ENCODE results near the gene PRKN. TPM values are rescaled to one million over a fixed set of nuclear protein-coding genes. Genes with fewer than 3 reads are reported as not detected.
A peak's percentile ranks its signal among the peaks of the same experiment; 100 is the strongest.

The PRKN gene
- total and polyA plus RNA-seq, 2 experiments from 2014 or later, result 0.10 to 0.84 TPM

DNA sequence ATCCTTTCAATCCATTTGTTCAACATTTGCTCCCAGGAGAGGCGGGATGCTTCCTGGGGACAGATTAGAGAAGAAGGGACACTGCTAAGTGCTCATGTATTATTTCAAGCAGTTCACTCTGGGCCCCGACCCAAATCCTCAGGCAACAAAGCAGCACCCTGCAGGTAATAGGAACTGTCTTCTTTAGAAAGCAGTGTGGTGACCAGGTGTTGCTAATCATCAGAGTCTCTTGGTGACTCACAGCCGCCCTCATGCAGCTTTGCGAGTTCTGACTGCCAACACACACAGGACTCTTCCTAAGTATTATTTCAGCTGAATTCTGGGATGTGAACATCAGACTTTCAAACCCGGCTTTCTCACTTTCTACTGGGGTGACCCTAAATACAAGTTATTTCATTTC is 356.4 kb downstream of the PRKN start:
- H3K27ac Mint-ChIP-seq, result no peak overlapping the region
- no peaks in the 10 kb centered on the region for H4K20me1 ChIP-seq (replicated peaks; ENCODE audit: insufficient read depth)
- no peaks in the 10 kb centered on the region for H3K4me1 ChIP-seq (ENCODE audit: insufficient read depth)
- H3K4me3 ChIP-seq, result no peak overlapping the region
- H3K79me2 ChIP-seq (replicated peaks; ENCODE audit: insufficient read depth), result no peaks in the 10 kb centered on the region
- H3K27ac ChIP-seq (ENCODE audit: low read depth), result no peak overlapping the region
- no peak overlapping the region for H2AFZ ChIP-seq
- no peaks in the 10 kb centered on the region for H3F3A ChIP-seq (replicated peaks; ENCODE audit: low read depth)
- peaks cover 4% of the 10 kb centered on the region for H3K27me3 Mint-ChIP-seq (ENCODE audit: insufficient read depth, low read depth, poor library complexity)
- TF ChIP-seq POLR2AphosphoS5 (IDR thresholded peaks at IDR 0.05; ENCODE audit: low read depth) (no peak), ZNF331 (CRISPR knock-in tag; IDR thresholded peaks at IDR 0.05; ENCODE audit: low read depth) (no peak), EZH2 (IDR thresholded peaks at IDR 0.05; ENCODE audit: low read depth, unreplicated experiment) (no peak)
- H3K9me2 ChIP-seq (ENCODE audit: insufficient read depth), result no peaks in the 10 kb centered on the region; the same call in 1 of the 2 replicates
- ATAC-seq (0 out of 3 replicates have a peak, but pooled peaks have one; percentile 22), DNase-seq (ENCODE audit: low spot score) (peak; percentile 10)
- H3K27me3 ChIP-seq (ENCODE audit: insufficient read depth), result no peaks in the 10 kb centered on the region
- no peaks in the 10 kb centered on the region for H3K36me3 ChIP-seq (ENCODE audit: insufficient read depth)
- H3K4me1 Mint-ChIP-seq, result no peaks in the 10 kb centered on the region
- no peak overlapping the region for H3K4me2 ChIP-seq
- H3K4me3 Mint-ChIP-seq, result no peak overlapping the region
- no peaks in the 10 kb centered on the region for H3K36me3 Mint-ChIP-seq (ENCODE audit: low read depth)
- H3K9me3 Mint-ChIP-seq, result no peaks in the 10 kb centered on the region

DNA sequence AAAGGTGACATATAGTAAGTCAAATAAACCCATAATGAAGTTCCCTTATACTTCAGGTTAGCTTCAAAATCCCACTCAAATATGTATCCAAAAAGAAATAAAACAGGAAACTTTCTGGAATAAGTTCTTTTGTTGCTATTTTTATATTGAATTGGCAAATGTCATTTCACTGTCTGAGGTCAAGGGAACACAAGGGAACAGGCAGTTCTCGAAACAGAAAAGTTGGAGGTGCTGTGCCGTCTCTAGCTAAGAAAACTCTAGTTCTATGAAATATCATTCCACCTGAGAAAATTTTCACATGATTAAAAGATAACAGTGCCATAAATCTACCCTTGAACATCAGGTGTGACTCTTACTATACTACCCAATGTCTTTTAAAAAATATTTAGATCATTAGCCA is 358.5 kb downstream of the PRKN start:
- no peaks in the 10 kb centered on the region for H3K4me1 ChIP-seq (ENCODE audit: insufficient read depth)
- H3K4me3 ChIP-seq, result no peak overlapping the region
- no peak for TF ChIP-seq POLR2AphosphoS5 (IDR thresholded peaks at IDR 0.05; ENCODE audit: low read depth)
- TF ChIP-seq ZNF114 (CRISPR knock-in tag; IDR thresholded peaks at IDR 0.05), result no peak
- no peak for TF ChIP-seq EZH2phosphoT487 (IDR thresholded peaks at IDR 0.05; ENCODE audit: unreplicated experiment)
- TF ChIP-seq STAT1 (IDR thresholded peaks at IDR 0.05; ENCODE audit: unreplicated experiment), result no peak
- no peak for TF ChIP-seq EZH2 (IDR thresholded peaks at IDR 0.05; ENCODE audit: low read depth, unreplicated experiment)
- no peak for TF ChIP-seq ZNF331 (CRISPR knock-in tag; IDR thresholded peaks at IDR 0.05; ENCODE audit: low read depth)
- TF ChIP-seq, protein P1, sequence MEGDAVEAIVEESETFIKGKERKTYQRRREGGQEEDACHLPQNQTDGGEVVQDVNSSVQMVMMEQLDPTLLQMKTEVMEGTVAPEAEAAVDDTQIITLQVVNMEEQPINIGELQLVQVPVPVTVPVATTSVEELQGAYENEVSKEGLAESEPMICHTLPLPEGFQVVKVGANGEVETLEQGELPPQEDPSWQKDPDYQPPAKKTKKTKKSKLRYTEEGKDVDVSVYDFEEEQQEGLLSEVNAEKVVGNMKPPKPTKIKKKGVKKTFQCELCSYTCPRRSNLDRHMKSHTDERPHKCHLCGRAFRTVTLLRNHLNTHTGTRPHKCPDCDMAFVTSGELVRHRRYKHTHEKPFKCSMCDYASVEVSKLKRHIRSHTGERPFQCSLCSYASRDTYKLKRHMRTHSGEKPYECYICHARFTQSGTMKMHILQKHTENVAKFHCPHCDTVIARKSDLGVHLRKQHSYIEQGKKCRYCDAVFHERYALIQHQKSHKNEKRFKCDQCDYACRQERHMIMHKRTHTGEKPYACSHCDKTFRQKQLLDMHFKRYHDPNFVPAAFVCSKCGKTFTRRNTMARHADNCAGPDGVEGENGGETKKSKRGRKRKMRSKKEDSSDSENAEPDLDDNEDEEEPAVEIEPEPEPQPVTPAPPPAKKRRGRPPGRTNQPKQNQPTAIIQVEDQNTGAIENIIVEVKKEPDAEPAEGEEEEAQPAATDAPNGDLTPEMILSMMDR (conservative IDR thresholded peaks at IDR 0.05; ENCODE audit: low read depth in 2 of 2), result no peak
- no peak for TF ChIP-seq NANOG (IDR thresholded peaks at IDR 0.05; ENCODE audit: borderline replicate concordance)
- TF ChIP-seq, protein P2, sequence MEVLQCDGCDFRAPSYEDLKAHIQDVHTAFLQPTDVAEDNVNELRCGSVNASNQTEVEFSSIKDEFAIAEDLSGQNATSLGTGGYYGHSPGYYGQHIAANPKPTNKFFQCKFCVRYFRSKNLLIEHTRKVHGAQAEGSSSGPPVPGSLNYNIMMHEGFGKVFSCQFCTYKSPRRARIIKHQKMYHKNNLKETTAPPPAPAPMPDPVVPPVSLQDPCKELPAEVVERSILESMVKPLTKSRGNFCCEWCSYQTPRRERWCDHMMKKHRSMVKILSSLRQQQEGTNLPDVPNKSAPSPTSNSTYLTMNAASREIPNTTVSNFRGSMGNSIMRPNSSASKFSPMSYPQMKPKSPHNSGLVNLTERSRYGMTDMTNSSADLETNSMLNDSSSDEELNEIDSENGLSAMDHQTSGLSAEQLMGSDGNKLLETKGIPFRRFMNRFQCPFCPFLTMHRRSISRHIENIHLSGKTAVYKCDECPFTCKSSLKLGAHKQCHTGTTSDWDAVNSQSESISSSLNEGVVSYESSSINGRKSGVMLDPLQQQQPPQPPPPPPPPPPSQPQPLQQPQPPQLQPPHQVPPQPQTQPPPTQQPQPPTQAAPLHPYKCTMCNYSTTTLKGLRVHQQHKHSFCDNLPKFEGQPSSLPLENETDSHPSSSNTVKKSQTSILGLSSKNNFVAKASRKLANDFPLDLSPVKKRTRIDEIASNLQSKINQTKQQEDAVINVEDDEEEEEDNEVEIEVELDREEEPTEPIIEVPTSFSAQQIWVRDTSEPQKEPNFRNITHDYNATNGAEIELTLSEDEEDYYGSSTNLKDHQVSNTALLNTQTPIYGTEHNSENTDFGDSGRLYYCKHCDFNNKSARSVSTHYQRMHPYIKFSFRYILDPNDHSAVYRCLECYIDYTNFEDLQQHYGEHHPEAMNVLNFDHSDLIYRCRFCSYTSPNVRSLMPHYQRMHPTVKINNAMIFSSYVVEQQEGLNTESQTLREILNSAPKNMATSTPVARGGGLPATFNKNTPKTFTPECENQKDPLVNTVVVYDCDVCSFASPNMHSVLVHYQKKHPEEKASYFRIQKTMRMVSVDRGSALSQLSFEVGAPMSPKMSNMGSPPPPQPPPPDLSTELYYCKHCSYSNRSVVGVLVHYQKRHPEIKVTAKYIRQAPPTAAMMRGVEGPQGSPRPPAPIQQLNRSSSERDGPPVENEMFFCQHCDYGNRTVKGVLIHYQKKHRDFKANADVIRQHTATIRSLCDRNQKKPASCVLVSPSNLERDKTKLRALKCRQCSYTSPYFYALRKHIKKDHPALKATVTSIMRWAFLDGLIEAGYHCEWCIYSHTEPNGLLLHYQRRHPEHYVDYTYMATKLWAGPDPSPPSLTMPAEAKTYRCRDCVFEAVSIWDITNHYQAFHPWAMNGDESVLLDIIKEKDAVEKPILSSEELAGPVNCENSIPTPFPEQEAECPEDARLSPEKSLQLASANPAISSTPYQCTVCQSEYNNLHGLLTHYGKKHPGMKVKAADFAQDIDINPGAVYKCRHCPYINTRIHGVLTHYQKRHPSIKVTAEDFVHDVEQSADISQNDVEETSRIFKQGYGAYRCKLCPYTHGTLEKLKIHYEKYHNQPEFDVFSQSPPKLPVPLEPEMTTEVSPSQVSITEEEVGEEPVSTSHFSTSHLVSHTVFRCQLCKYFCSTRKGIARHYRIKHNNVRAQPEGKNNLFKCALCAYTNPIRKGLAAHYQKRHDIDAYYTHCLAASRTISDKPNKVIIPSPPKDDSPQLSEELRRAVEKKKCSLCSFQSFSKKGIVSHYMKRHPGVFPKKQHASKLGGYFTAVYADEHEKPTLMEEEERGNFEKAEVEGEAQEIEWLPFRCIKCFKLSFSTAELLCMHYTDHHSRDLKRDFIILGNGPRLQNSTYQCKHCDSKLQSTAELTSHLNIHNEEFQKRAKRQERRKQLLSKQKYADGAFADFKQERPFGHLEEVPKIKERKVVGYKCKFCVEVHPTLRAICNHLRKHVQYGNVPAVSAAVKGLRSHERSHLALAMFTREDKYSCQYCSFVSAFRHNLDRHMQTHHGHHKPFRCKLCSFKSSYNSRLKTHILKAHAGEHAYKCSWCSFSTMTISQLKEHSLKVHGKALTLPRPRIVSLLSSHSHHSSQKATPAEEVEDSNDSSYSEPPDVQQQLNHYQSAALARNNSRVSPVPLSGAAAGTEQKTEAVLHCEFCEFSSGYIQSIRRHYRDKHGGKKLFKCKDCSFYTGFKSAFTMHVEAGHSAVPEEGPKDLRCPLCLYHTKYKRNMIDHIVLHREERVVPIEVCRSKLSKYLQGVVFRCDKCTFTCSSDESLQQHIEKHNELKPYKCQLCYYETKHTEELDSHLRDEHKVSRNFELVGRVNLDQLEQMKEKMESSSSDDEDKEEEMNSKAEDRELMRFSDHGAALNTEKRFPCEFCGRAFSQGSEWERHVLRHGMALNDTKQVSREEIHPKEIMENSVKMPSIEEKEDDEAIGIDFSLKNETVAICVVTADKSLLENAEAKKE (CRISPR knock-in tag; IDR thresholded peaks at IDR 0.05), result no peak
- H3F3A ChIP-seq (replicated peaks; ENCODE audit: low read depth), result no peaks in the 10 kb centered on the region
- DNase-seq (ENCODE audit: low spot score) (no peak), ATAC-seq (no peak)
- no peaks in the 10 kb centered on the region for H3K36me3 Mint-ChIP-seq (ENCODE audit: low read depth)
- H3K79me2 ChIP-seq (replicated peaks; ENCODE audit: insufficient read depth), result no peaks in the 10 kb centered on the region
- no peaks in the 10 kb centered on the region for H4K20me1 ChIP-seq (replicated peaks; ENCODE audit: insufficient read depth)
- H3K9me2 ChIP-seq (ENCODE audit: insufficient read depth), result no peaks in the 10 kb centered on the region; the same call in 1 of the 2 replicates
- no peaks in the 10 kb centered on the region for H3K27me3 ChIP-seq (ENCODE audit: insufficient read depth)
- no peaks in the 10 kb centered on the region for H3K9me3 Mint-ChIP-seq
- no peak overlapping the region for H3K27ac Mint-ChIP-seq
- no peak overlapping the region for H2AFZ ChIP-seq
- H3K4me3 Mint-ChIP-seq, result no peak overlapping the region
- no peak overlapping the region for H3K27ac ChIP-seq (ENCODE audit: low read depth)
- no peaks in the 10 kb centered on the region for H3K27me3 Mint-ChIP-seq (ENCODE audit: insufficient read depth, low read depth, poor library complexity)
- peaks cover 4% of the 10 kb centered on the region; the same call in 2 of the 3 replicates for H3K4me1 Mint-ChIP-seq
- H3K36me3 ChIP-seq (ENCODE audit: insufficient read depth), result no peaks in the 10 kb centered on the region
- no peak overlapping the region for H3K4me2 ChIP-seq

All from GM23338 (cell line).